HG03457 (cell line): Measurements from ENCODE around the gene RHOT1.
"Not testable (repeated sequence)": the region's sequence is repeated elsewhere in the genome, so short reads cannot be mapped to it uniquely, and the experiment has no call there.

ENCODE experiments used
- ATAC-seq: cut with Tn5 transposase; IDR thresholded peaks from one replicate; pipeline ENCODE4 v1.9.1; 2021; ENCODE audit warnings: moderate number of reproducible peaks; ENCODE audit not compliant: unreplicated experiment

RHOT1 gene

DNA sequence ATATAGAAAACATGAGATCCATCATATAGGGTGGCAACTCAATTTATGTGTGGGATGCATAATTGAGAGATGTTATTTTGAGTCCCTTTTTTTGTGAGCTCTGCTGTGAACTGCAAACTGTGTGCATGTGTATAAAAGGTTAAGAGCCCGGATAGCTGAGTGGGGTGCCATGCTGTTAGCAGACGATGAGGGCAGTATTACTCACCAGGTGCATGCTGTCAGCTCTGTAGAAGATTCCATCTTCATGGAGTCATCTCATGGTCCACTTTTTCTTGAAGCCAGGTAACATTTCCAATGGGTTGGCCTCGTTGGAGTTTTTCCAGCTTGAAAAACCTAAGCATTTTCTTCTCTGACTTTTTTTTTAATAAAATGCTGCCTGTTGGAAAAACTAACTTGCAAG lies 80.3 kb downstream of the RHOT1 start:
- ATAC-seq, result no peak

- no peak for ATAC-seq
Measured at GRCh38 chr17:32223703-32224102, 81.4 kb downstream of the RHOT1 start.

GRCh38 chr17:32226886-32227285 lies 84.6 kb downstream of the RHOT1 start:
- ATAC-seq, result no peak

DNA sequence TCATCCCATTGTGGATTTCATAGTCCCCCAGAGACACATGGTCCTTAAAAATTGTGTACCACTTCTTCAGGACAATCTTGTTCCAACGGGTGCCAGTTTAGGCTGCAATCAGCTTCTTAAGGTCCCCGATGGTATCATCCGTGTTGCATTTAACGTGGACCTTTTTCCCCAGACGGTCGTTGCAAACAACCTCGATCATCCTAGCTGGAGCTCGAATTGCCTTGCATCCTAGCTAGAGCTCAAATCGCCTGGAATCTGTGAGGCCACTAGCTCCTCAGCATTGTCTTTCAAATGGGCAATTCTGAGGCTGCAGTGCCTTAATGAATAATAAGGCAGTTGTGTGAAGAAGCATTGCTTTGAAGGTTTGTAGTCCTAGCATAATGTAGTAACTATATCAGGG lies 85.6 kb downstream of the RHOT1 start:
- no peak for ATAC-seq

DNA sequence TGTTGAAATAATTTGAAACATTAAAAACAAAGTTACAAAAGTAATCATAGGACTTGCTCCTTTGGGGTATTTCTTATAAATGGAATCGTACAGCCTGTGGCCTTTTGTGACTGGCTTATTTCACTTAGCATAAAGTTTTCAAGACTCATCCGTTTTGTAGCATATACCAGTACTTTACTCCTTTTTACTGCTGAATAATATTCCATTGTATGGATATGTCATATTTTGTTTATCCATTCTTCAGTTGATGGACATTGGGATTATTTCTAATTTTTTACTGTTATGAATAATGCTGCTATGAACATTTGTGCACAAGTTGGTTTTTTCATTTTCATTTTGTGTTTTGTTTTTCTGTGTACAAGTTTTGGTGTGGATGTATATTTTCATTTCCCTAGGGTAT lies 93.3 kb downstream of the RHOT1 start:
- ATAC-seq, result no peak

DNA sequence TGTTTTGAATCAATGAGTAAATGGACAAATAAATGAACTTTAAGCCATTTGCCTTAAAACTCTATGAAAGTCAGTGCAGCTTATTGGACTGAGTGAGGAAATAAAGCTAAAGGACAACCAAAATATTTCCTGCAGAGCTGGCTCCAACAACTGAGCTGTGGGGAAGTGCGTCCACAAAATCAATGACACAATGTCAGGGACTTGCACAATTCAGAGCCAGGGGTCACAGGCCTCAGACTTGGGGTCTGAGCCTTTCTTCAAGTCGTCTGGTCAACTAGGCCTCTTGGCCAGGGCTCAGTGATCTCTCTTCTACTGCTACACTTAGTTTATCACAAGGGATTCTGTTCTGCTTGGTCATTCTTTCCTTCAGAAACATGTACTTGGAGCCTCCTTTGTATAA lies 97.2 kb downstream of the RHOT1 start:
- no peak for ATAC-seq

- no peak for ATAC-seq
Measured at GRCh38 chr17:32240750-32241149, 98.4 kb downstream of the RHOT1 start.

- ATAC-seq, result no peak
Measured at GRCh38 chr17:32241640-32242039, 99.3 kb downstream of the RHOT1 start.

GRCh38 chr17:32249475-32249874 lies 107.2 kb downstream of the RHOT1 start:
- ATAC-seq, result no peak

DNA sequence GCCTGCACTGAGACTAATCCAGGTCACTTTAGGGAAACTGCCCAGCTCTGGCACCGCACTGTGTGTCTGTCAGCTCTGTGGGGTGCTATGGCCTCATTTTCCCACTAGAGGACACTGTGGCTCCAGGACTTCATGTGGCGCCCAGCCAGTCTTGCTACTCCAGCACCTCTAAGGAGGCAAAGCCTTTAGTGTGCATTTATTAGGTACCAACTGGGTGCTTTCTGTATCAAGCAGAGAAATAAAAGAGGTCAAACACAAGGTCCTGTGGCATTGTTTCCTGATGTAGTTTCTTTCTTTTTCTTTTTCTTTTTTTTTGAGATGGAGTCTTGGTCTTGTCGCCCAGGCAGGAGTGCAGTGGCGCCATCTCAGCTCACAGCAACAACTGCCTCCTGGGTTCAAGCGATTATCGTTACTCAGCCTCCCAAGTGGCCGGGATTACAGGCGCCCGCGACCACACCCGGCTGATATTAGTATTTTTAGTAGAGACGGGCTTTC lies 110.9 kb downstream of the RHOT1 start:
- ATAC-seq, result no peak

- no peak for ATAC-seq
Measured at GRCh38 chr17:32256012-32256700, 113.9 kb downstream of the RHOT1 start.

- ATAC-seq, result no peak
Measured at GRCh38 chr17:32256701-32257019, 114.4 kb downstream of the RHOT1 start.

GRCh38 chr17:32258383-32259140 lies 116.3 kb downstream of the RHOT1 start:
- ATAC-seq, result no peak

DNA sequence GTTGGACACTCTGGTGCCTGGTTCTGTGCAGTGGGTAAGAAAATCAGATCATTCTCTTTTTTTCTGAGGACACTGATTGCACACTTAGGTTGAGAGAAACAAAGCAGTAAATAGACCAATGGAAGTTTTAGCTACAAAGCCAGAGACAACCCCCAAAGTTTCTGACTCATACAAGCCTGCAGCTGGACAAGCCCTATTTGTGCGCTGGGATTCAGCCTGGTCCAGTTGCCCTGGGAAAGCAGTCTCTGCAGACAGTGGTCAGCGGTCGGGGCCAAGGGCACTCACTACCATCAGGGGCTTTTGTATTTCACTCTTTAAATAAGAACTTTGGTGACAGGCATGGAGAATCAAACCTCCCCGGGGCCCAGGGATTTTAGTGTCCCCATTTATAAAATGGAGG lies 117.3 kb downstream of the RHOT1 start:
- no peak for ATAC-seq

DNA sequence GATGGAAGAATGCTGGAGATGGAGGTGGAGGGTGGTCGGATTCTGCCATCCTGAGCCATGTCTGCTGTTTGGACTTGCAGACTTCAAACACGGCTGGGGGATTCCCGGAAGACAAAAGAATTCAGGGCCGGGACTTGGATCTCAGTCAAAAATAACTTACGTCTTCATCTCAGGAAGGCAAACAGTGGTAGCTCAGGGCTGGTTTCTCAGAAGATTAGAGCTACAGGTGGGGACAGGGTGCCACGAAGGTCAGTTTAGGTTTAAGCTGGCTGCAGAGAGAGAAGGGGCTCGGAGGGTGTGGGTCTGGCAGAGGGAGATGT lies 119.1 kb downstream of the RHOT1 start:
- no peak for ATAC-seq

- ATAC-seq, result no peak
Measured at GRCh38 chr17:32261936-32262510, 119.7 kb downstream of the RHOT1 start.

DNA sequence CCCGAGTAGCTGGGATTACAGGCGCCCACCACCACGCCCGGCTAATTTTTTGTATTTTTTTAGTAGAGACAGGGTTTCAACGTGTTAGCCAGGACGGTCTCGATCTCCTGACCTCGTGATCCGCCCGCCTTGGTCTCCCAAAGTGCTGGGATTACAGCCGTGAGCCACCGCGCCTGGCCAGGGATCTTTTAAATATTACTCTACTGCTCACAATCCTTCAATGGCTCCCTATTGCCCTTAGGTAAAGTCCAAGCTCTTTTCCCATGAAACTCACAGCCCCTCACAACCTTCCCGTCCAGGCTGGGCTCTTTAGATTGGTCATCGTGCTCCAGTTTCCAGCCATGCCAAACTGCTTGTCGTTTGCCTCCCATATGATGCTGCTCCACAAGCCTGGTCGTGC lies 121.2 kb downstream of the RHOT1 start:
- not testable (repeated sequence) for ATAC-seq

- ATAC-seq, result no peak
Measured at GRCh38 chr17:32264140-32264799, 122.0 kb downstream of the RHOT1 start.

GRCh38 chr17:32264823-32265191 lies 122.5 kb downstream of the RHOT1 start:
- no peak for ATAC-seq

GRCh38 chr17:32265192-32265923 lies 123.1 kb downstream of the RHOT1 start, which contains the start of gene RHBDL3:
Gene RHBDL3, plus strand, starts transcription at chr17:32265832. Its CDS starts 358 bp downstream, at chr17:32266190.
- ATAC-seq, result no peak

DNA sequence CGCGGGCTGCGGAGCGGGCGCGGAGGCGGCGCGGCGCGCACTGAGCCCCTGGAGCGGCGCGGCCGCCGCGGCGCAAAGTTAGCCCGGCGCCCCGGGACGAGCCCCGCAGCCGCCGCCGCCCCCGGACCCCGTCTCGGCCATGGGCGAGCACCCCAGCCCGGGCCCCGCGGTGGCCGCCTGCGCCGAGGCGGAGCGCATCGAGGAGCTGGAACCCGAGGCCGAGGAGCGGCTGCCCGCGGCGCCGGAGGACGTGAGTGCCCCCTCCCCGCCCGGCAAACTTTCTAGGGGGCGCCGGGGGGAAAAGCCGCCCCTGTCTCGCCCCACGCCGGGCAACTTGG lies 123.7 kb downstream of the RHOT1 start:
- no peak for ATAC-seq
